ENCODE data around the gene SLC26A8. TPM values are rescaled to one million over a fixed set of nuclear protein-coding genes. Genes with fewer than 3 reads are reported as not detected.

SLC26A8 gene
- total RNA-seq, 1 donor from 2014 or later: not detected

DNA sequence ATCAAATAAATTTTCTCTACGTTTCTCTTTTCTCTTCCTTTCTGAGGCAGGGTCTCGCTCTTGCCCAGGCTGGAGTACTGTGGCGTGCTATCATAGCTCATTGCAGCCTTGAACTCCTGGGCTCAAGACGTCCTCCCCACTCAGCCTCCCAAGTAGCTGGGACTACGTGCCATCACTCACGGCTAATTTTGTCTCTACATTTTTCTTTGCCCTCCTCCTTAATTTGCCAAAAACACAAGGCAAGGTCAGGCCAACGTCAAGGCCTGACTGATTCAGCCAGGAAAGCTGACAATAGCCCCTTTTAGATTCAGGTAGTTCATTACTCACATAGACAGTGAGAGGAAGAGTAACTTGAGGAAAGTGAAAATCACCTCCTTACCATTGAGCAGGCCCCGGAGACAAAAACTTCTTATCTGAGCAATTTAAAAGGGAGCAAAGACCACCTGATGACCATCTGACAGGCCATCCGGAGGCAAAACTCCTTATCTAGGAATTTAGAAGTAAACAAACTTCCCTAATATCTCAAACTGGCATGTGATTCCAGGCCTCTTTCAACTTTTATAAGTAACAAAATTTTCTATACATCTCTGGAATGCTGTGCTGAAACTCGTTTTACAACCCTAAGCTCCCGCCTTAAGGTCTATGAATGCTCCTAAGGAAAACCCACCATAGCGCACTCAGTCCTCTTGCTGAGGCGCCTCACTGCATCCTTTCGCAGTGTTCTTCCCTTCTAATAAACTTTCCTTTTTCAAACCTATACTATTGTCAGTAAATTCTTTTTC, 61.5 kb downstream of the SLC26A8 start:
- H3K9me3 ChIP-seq (ENCODE audit: insufficient read depth, low read depth, low read length): no peaks in the 10 kb centered on the region
- H3K9ac ChIP-seq (ENCODE audit: low read length): no peak overlapping the region
- H3K36me3 Mint-ChIP-seq (ENCODE audit: low read depth, unreplicated experiment): no peaks in the 10 kb centered on the region
- H3K4me1 Mint-ChIP-seq (ENCODE audit: low read depth, unreplicated experiment): peaks cover 3% of the 10 kb centered on the region
- peaks cover 5% of the 10 kb centered on the region for H3K27me3 ChIP-seq (ENCODE audit: insufficient read depth, low read length)
- no peaks in the 10 kb centered on the region for H3K4me1 ChIP-seq (ENCODE audit: insufficient read depth, low read length)
- TF ChIP-seq, protein P1, sequence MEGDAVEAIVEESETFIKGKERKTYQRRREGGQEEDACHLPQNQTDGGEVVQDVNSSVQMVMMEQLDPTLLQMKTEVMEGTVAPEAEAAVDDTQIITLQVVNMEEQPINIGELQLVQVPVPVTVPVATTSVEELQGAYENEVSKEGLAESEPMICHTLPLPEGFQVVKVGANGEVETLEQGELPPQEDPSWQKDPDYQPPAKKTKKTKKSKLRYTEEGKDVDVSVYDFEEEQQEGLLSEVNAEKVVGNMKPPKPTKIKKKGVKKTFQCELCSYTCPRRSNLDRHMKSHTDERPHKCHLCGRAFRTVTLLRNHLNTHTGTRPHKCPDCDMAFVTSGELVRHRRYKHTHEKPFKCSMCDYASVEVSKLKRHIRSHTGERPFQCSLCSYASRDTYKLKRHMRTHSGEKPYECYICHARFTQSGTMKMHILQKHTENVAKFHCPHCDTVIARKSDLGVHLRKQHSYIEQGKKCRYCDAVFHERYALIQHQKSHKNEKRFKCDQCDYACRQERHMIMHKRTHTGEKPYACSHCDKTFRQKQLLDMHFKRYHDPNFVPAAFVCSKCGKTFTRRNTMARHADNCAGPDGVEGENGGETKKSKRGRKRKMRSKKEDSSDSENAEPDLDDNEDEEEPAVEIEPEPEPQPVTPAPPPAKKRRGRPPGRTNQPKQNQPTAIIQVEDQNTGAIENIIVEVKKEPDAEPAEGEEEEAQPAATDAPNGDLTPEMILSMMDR (IDR thresholded peaks at IDR 0.05; ENCODE audit: insufficient read depth, low read depth, low read length): no peak
- TF ChIP-seq EZH2 (IDR thresholded peaks at IDR 0.05; ENCODE audit: insufficient read depth, low read length): no peak
- FAIRE-seq: no peak
- no peak overlapping the region for H3K4me3 Mint-ChIP-seq (ENCODE audit: unreplicated experiment)
- no peak overlapping the region for H2AFZ ChIP-seq (ENCODE audit: low read depth, low read length)
- H3K27me3 Mint-ChIP-seq (ENCODE audit: low read depth, unreplicated experiment): peaks cover 8% of the 10 kb centered on the region
- H3K79me2 ChIP-seq (ENCODE audit: insufficient read depth, low read length): no peaks in the 10 kb centered on the region
- H3K4me2 ChIP-seq (ENCODE audit: low read length): no peak overlapping the region
- DNase-seq (ENCODE audit: low read depth): no peak
- H3K4me3 ChIP-seq (ENCODE audit: insufficient read depth, low read depth, low read length): no peak overlapping the region
- no peaks in the 10 kb centered on the region for H3K36me3 ChIP-seq (ENCODE audit: insufficient read depth, low read length)
- H3K27ac Mint-ChIP-seq (ENCODE audit: unreplicated experiment): no peak overlapping the region
- no peaks in the 10 kb centered on the region for H4K20me1 ChIP-seq (ENCODE audit: insufficient read depth, low read length)
- no peak overlapping the region for H3K27ac ChIP-seq (ENCODE audit: low read depth, low read length)
- H3K9me3 Mint-ChIP-seq (ENCODE audit: unreplicated experiment): no peaks in the 10 kb centered on the region

DNA sequence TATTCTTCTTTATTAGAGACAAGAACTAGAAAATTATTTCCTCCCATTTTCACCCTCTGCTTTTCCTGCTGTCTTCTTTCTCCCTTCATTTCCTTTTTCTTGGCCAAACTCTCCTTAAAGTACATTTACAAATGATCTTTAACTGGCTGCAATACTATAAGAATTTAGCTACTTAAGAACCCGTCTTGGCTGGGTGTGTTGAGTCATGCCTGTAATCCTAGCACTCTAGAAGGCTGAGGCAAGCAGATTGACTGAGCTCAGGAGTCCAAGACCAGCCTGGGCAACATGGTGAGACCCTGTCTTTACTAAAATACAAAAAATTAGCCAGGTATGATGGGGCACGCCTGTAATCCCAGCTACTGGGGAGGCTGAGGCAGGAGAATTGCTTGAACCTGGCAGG, 64.3 kb downstream of the SLC26A8 start:
- DNase-seq (ENCODE audit: low read depth): peak; percentile 18

More for the DNA sequence above, 64.3 kb downstream of the SLC26A8 start:
- TF ChIP-seq EZH2 (IDR thresholded peaks at IDR 0.05; ENCODE audit: insufficient read depth, low read length): no peak
- TF ChIP-seq, protein P1 (IDR thresholded peaks at IDR 0.05; ENCODE audit: insufficient read depth, low read depth, low read length): no peak
- no peak for FAIRE-seq
- Histone ChIP-seq H3K4me1 (ENCODE audit: insufficient read depth, low read length) (peaks cover 1% of the 10 kb centered on the region), H2AFZ (ENCODE audit: low read depth, low read length) (no peak overlapping the region), H3K27ac (ENCODE audit: low read depth, low read length) (no peak overlapping the region), H3K9ac (ENCODE audit: low read length) (no peak overlapping the region), H3K9me3 (ENCODE audit: insufficient read depth, low read depth, low read length) (no peaks in the 10 kb centered on the region), H3K4me2 (ENCODE audit: low read length) (no peak overlapping the region), H4K20me1 (ENCODE audit: insufficient read depth, low read length) (no peaks in the 10 kb centered on the region), H3K79me2 (ENCODE audit: insufficient read depth, low read length) (no peaks in the 10 kb centered on the region), H3K36me3 (ENCODE audit: insufficient read depth, low read length) (no peaks in the 10 kb centered on the region), H3K4me3 (ENCODE audit: insufficient read depth, low read depth, low read length) (no peak overlapping the region), H3K27me3 (ENCODE audit: insufficient read depth, low read length) (peaks cover 5% of the 10 kb centered on the region)
- no peak overlapping the region for H3K27ac Mint-ChIP-seq (ENCODE audit: unreplicated experiment)
- H3K36me3 Mint-ChIP-seq (ENCODE audit: low read depth, unreplicated experiment): no peaks in the 10 kb centered on the region
- H3K4me3 Mint-ChIP-seq (ENCODE audit: unreplicated experiment): no peak overlapping the region
- peaks cover 3% of the 10 kb centered on the region for H3K4me1 Mint-ChIP-seq (ENCODE audit: low read depth, unreplicated experiment)
- H3K9me3 Mint-ChIP-seq (ENCODE audit: unreplicated experiment): no peaks in the 10 kb centered on the region
- peaks cover 12% of the 10 kb centered on the region for H3K27me3 Mint-ChIP-seq (ENCODE audit: low read depth, unreplicated experiment)
